T-helper 22 cell (primary cell): ENCODE results near the gene VPREB1.
"Not testable (repeated sequence)": the region's sequence is repeated elsewhere in the genome, so short reads cannot be mapped to it uniquely, and the experiment has no call there.

ENCODE experiments used
- DNase-seq: peaks from one replicate; pipeline ENCODE4 v3.0.0-alpha.2; 2020; ENCODE audit warnings: low read depth

Gene VPREB1

GRCh38 chr22:22244316-22245250 is at the start of gene VPREB1:
VPREB1 (plus strand) TSS chr22:22244786; CDS start chr22:22244814, 28 bp downstream.
- no peak for DNase-seq

- DNase-seq, result no peak
Measured at GRCh38 chr22:22194931-22195264, 49.7 kb upstream of the VPREB1 start.

GRCh38 chr22:22195265-22196017 is 49.1 kb upstream of the VPREB1 start:
- peak; percentile 47 for DNase-seq

GRCh38 chr22:22196018-22196533 is 48.5 kb upstream of the VPREB1 start:
- DNase-seq, result no peak

- no peak for DNase-seq
Measured at GRCh38 chr22:22196833-22197477, 47.6 kb upstream of the VPREB1 start.

- DNase-seq, result no peak
Measured at GRCh38 chr22:22197993-22198402, 46.6 kb upstream of the VPREB1 start.

GRCh38 chr22:22198751-22199150 is 45.8 kb upstream of the VPREB1 start:
- DNase-seq, result no peak

GRCh38 chr22:22199634-22200033 is 45.0 kb upstream of the VPREB1 start:
- no peak for DNase-seq

- no peak for DNase-seq
Measured at GRCh38 chr22:22200569-22201184, 43.9 kb upstream of the VPREB1 start.

- peak; percentile 12 for DNase-seq
Measured at GRCh38 chr22:22201185-22201929, 43.2 kb upstream of the VPREB1 start.

- no peak for DNase-seq
Measured at GRCh38 chr22:22201930-22202343, 42.6 kb upstream of the VPREB1 start.

- no peak for DNase-seq
Measured at GRCh38 chr22:22203048-22203971, 41.3 kb upstream of the VPREB1 start.

GRCh38 chr22:22207845-22208564 is 36.6 kb upstream of the VPREB1 start:
- peak; percentile 25 for DNase-seq

- DNase-seq, result no peak
Measured at GRCh38 chr22:22208652-22209051, 35.9 kb upstream of the VPREB1 start.

- not testable (repeated sequence) for DNase-seq
Measured at GRCh38 chr22:22209080-22209640, 35.4 kb upstream of the VPREB1 start.

GRCh38 chr22:22210375-22210774 is 34.2 kb upstream of the VPREB1 start:
- DNase-seq, result peak; percentile 12

GRCh38 chr22:22210889-22211833 is 33.4 kb upstream of the VPREB1 start:
- no peak for DNase-seq

GRCh38 chr22:22213231-22213630 is 31.4 kb upstream of the VPREB1 start:
- DNase-seq, result no peak
